Ovary (tissue), 3 donors: ENCODE data around the gene GDAP1L1.

ENCODE experiments used
- CTCF ChIP-seq, 3 donors: fragments of 450-650 bp in 2 of 3; fragments of 200-600 bp in 1 of 3; IDR thresholded peaks; one replicate each; pipeline versions ENCODE4 v1.5.1 to v1.8.0; 2016 to 2022; ENCODE audit warnings: antibody characterized with exemption in 3 of 3, mild to moderate bottlenecking in 1 of 3
- POLR2A ChIP-seq: fragments of 450-650 bp; IDR thresholded peaks from one replicate; pipeline ENCODE4 v1.6.1; 2017; ENCODE audit warnings: antibody characterized with exemption, mild to moderate bottlenecking, moderate library complexity
- donor health status: DM: no; HTN: no; CAD: no.

GRCh38 chr20:44309763-44310663 is 62.9 kb downstream of the GDAP1L1 start:
- TF ChIP-seq CTCF (IDR thresholded peaks at IDR 0.05) = no peak
- no peak for TF ChIP-seq POLR2A
